Neural cell (in vitro differentiated cells): ENCODE measurements around the gene AANAT. TPM values are rescaled to one million over a fixed set of nuclear protein-coding genes. Genes with fewer than 3 reads are reported as not detected.

Experiments
- H2AFZ ChIP-seq: fragments of 200-600, 300-800 bp; sonication (generic), shearing (Covaris generic); 2 replicates; pipeline ENCODE4 v1.6.0; 2014; ENCODE audit warnings: low read depth, mild to moderate bottlenecking, antibody characterized with exemption, low read length, moderate library complexity
- H3F3A ChIP-seq: fragments of 200-600 bp; shearing (Covaris generic); 2 replicates; pipeline ENCODE4 v1.6.1; 2016; ENCODE audit warnings: mild to moderate bottlenecking, moderate library complexity, mixed read lengths, antibody characterized with exemption, low read length; ENCODE audit not compliant: insufficient read depth, poor library complexity, severe bottlenecking
- H3K27ac ChIP-seq: fragments of 200-600, 300-800 bp; sonication (generic), shearing (Covaris generic); 2 replicates; pipeline ENCODE4 v1.5.1; 2014; ENCODE audit warnings: mild to moderate bottlenecking, low read length, moderate library complexity
- H3K27me3 ChIP-seq: fragments of 300-800, 200-600 bp; sonication (generic), shearing (Covaris generic); 2 replicates; pipeline ENCODE4 v1.6.0; 2014; ENCODE audit warnings: mild to moderate bottlenecking, low read depth, low read length, moderate library complexity; ENCODE audit not compliant: insufficient read depth
- H3K36me3 ChIP-seq: fragments of 300-800, 200-600 bp; sonication (generic), shearing (Covaris generic); 2 replicates; pipeline ENCODE4 v1.5.1; 2014; ENCODE audit warnings: mild to moderate bottlenecking, antibody characterized with exemption, low read length, moderate library complexity; ENCODE audit not compliant: insufficient read depth
- H3K4me2 ChIP-seq: fragments of 300-800, 200-600 bp; sonication (generic), shearing (Covaris generic); 2 replicates; pipeline ENCODE4 v1.6.0; 2014; ENCODE audit warnings: mild to moderate bottlenecking, low read length
- H3K4me3 ChIP-seq: fragments of 300-800, 200-600 bp; sonication (generic), shearing (Covaris generic); 2 replicates; pipeline ENCODE4 v1.5.1; 2014; ENCODE audit warnings: mild to moderate bottlenecking, low read length, moderate library complexity
- H3K79me2 ChIP-seq: fragments of 200-600 bp; shearing (Covaris generic); replicated peaks from 2 replicates; pipeline ENCODE4 v1.6.0; 2014; ENCODE audit warnings: mild to moderate bottlenecking, low read length, moderate library complexity; ENCODE audit not compliant: insufficient read depth
- H3K9ac ChIP-seq: fragments of 300-800, 200-600 bp; sonication (generic), shearing (Covaris generic); 2 replicates; pipeline ENCODE4 v1.6.1; 2016; ENCODE audit warnings: mild to moderate bottlenecking, low read length, mixed read lengths
- H3K9me2 ChIP-seq: fragments of 200-600 bp; shearing (Covaris generic); 2 replicates; pipeline ENCODE4 v1.6.1; 2016; ENCODE audit warnings: mild to moderate bottlenecking, low read length, mixed read lengths; ENCODE audit not compliant: insufficient read depth
- H3K9me3 ChIP-seq: fragments of 200-600, 300-800 bp; sonication (generic), shearing (Covaris generic); 2 replicates; pipeline ENCODE4 v1.6.1; 2016; ENCODE audit warnings: mild to moderate bottlenecking, mixed run types, low read length, moderate library complexity, mixed read lengths
- H4K20me1 ChIP-seq: fragments of 200-600 bp; shearing (Covaris generic); 2 replicates; pipeline ENCODE4 v1.6.1; 2016; ENCODE audit warnings: mild to moderate bottlenecking, mixed run types; ENCODE audit not compliant: insufficient read depth
- CTCF ChIP-seq: fragments of 450-650 bp; IDR thresholded peaks from 2 replicates; pipeline ENCODE4 v1.5.1; 2014; ENCODE audit warnings: antibody characterized with exemption, mild to moderate bottlenecking, moderate library complexity; ENCODE audit not compliant: poor library complexity, severe bottlenecking
- EP300 ChIP-seq: fragments of 450-650 bp; conservative IDR thresholded peaks from 2 replicates; pipeline ENCODE4 v1.6.1; 2014; ENCODE audit warnings: antibody characterized with exemption, mild to moderate bottlenecking, moderate library complexity; ENCODE audit not compliant: poor library complexity, severe bottlenecking
- EZH2 ChIP-seq: fragments of 200-600, 300-800 bp; shearing (Covaris generic), sonication (generic); IDR thresholded peaks from 2 replicates; pipeline ENCODE4 v1.6.1; 2014; ENCODE audit warnings: antibody characterized with exemption, low read length, borderline replicate concordance, mild to moderate bottlenecking; ENCODE audit not compliant: insufficient read depth, poor library complexity, severe bottlenecking
- MXI1 ChIP-seq: fragments of 450-650 bp; conservative IDR thresholded peaks from 2 replicates; pipeline ENCODE4 v1.6.1; 2014; ENCODE audit warnings: antibody characterized with exemption, mild to moderate bottlenecking; ENCODE audit not compliant: poor library complexity, severe bottlenecking
- POLR2AphosphoS5 ChIP-seq: IDR thresholded peaks from 2 replicates; pipeline ENCODE4 v1.6.1; 2012
- RAD21 ChIP-seq: fragments of 450-650 bp; conservative IDR thresholded peaks from 2 replicates; pipeline ENCODE4 v1.6.1; 2014; ENCODE audit warnings: antibody characterized with exemption, mild to moderate bottlenecking, moderate library complexity
- REST ChIP-seq: IDR thresholded peaks from 2 replicates; pipeline ENCODE4 v1.6.1; 2012; ENCODE audit warnings: borderline replicate concordance
- SMC3 ChIP-seq: fragments of 450-650 bp; conservative IDR thresholded peaks from 2 replicates; pipeline ENCODE4 v1.6.1; 2014; ENCODE audit warnings: antibody characterized with exemption, mild to moderate bottlenecking, moderate library complexity; ENCODE audit not compliant: poor library complexity
- TAF1 ChIP-seq: IDR thresholded peaks from 2 replicates; pipeline ENCODE4 v1.6.1; 2012; ENCODE audit warnings: low read depth
- polyA plus RNA-seq: library from polyadenylated mRNA; depleted of rRNA; stranded (reverse); fragments of >200 nt; gene quantifications from 2 replicates; pipeline ENCODE4 v1.2.3, GENCODE V29; 2014

The AANAT gene
- polyA plus RNA-seq, 1 donor from 2014 or later, result not detected

- Histone ChIP-seq H3K36me3 (no peaks in the 10 kb centered on the region), H3K27ac (no peak overlapping the region), H3K9me2 (no peaks in the 10 kb centered on the region), H3K4me3 (no peak overlapping the region), H3K79me2 (no peaks in the 10 kb centered on the region), H3F3A (no peaks in the 10 kb centered on the region), H3K4me2 (no peak overlapping the region), H3K9me3 (no peaks in the 10 kb centered on the region), H4K20me1 (no peaks in the 10 kb centered on the region), H3K9ac (no peak overlapping the region), H3K27me3 (no peaks in the 10 kb centered on the region), H2AFZ (no peak overlapping the region)
- TF ChIP-seq POLR2AphosphoS5 (no peak), MXI1 (no peak), TAF1 (no peak), CTCF (no peak), EZH2 (no peak), EP300 (no peak), RAD21 (no peak)
These were observed 26.2 kb downstream of the AANAT start for GRCh38 chr17:76493505-76494167.

GRCh38 chr17:76495663-76496400, 28.4 kb downstream of the AANAT start:
- no peaks in the 10 kb centered on the region for H3K9me3 ChIP-seq
- H4K20me1 ChIP-seq, result no peaks in the 10 kb centered on the region
- no peaks in the 10 kb centered on the region for H3K9me2 ChIP-seq
- no peak overlapping the region for H3K27ac ChIP-seq
- no peak for TF ChIP-seq EZH2
- no peak for TF ChIP-seq REST
- TF ChIP-seq EP300, result no peak
- TF ChIP-seq TAF1, result no peak
- TF ChIP-seq MXI1, result no peak
- no peak for TF ChIP-seq SMC3
- TF ChIP-seq POLR2AphosphoS5, result no peak
- no peak for TF ChIP-seq RAD21
- no peak for TF ChIP-seq CTCF
- H3K4me3 ChIP-seq, result no peak overlapping the region
- no peaks in the 10 kb centered on the region for H3K79me2 ChIP-seq
- H3K9ac ChIP-seq, result no peak overlapping the region
- no peaks in the 10 kb centered on the region for H3K36me3 ChIP-seq
- no peak overlapping the region for H3K4me2 ChIP-seq
- H3F3A ChIP-seq, result no peaks in the 10 kb centered on the region
- no peak overlapping the region for H2AFZ ChIP-seq
- H3K27me3 ChIP-seq, result peaks cover 14% of the 10 kb centered on the region
